Right kidney (tissue), 1 donor: ENCODE data around the gene NTM.

Experiments
- DNase-seq: peaks from one replicate; pipeline ENCODE4 v3.0.0-alpha.2; 2016

Gene NTM

GRCh38 chr11:131744847-131745246, 374.4 kb downstream of the NTM start:
- no peak for DNase-seq

GRCh38 chr11:131745405-131745804, 375.0 kb downstream of the NTM start:
- DNase-seq = no peak

- no peak for DNase-seq
These were observed 375.8 kb downstream of the NTM start for GRCh38 chr11:131746201-131746600.

GRCh38 chr11:131748151-131749050, 378.0 kb downstream of the NTM start:
- DNase-seq = peak; percentile 54

GRCh38 chr11:131749101-131749500, 378.7 kb downstream of the NTM start:
- no peak for DNase-seq

DNA sequence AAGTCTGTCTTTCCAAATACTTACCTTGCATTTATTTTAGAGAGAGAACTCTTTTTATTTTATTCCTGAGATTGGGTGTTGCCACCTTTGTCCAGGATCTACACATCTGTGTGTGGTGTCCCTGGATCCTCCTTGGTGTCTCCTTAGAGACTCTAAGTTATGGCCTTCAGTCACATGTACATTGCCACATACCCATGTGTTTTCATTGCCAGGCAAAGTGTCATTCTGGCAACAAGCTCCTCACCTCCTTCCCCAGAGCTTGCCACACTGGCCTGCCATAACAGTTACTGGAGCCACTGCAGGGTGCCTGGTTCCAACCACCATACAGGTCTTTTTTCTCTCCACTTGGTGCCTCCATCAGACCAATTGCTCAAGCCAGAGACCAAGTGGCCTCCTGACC, 379.7 kb downstream of the NTM start:
- no peak for DNase-seq

- no peak for DNase-seq
These were observed 380.3 kb downstream of the NTM start for GRCh38 chr11:131750692-131751091.

DNA sequence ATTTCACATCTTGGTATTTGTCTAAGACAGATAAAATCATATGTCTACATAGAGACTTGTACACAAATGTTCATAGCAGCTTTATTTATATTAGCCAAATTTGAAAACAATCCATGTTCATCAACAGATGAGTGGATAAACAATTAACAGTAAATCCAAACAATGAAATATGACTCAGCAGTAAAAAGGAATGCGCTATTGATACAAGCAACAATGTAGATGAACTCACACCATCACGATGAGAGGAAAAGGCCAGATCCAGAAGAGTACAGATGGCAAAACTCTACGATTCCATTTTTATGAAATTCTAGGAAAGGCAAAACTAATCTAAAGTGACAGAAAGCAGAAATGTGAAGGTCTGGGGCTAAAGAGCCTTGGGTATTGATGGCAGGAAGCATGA, 384.3 kb downstream of the NTM start:
- DNase-seq = no peak

DNA sequence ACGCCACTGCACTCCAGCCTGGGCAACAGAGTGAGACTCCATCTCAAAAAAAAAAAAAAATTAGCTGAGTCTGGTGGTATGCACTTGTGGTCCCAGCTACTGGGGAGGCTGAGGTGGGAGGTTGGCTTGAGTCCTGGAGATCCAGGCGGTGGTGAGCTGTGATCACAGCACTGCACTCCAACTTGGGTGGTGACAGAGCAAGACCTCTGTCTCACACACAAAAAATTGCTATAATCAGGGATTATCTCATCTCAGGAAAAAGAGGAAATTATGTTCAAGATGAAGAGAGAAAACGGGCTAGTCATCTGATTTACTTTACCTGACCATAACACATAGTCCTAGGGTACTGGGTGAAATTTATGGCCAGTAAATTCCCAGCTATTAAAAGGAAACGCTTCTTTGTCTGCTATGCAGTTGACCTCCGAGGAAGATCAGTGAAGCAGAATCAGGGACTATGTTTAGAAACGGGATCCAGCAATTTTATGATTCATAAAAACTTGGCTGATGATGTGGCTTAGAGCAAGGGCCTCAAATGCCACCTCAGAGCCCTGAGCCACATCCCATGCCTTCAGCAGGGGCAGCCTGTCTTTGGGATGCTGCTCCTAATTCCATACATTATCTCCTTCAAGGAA, 386.2 kb downstream of the NTM start:
- DNase-seq = no peak

GRCh38 chr11:131758726-131759125, 388.3 kb downstream of the NTM start:
- DNase-seq = no peak

GRCh38 chr11:131759140-131759539, 388.7 kb downstream of the NTM start:
- DNase-seq = no peak

GRCh38 chr11:131760091-131761061, 390.0 kb downstream of the NTM start:
- no peak for DNase-seq

- DNase-seq = no peak
These were observed 392.1 kb downstream of the NTM start for GRCh38 chr11:131762346-131763110.

DNA sequence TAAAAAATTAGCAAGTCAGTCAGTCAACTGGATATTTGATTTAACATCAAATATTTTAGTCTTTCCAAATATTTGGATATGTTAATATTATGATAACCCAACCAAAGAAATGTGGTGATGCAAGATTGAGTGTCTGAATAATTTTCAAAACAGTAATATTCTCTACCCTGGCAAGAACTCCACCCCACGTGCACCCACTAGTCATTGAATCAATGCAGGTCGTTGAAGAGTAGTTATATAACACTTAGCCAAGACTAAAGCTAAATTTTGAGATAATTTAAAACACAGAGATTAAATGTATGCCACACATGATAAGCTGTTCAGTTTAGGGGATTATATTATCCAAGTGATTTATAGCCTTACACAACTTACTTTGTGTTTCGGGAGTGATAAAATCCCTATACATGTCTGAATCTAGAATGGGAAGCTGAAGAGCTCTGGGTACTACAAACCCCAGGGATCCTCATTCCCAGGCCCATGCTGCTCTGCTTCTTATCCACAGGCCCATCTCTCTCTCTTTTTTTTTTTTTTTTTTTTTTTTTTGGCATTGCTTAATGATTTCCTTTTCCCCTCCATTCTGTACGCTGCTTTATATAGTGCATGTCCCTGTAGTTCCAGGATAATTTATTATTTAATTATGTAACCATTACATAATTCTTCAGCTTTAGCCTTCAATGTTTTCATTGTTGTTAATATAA, 392.9 kb downstream of the NTM start:
- no peak for DNase-seq

DNA sequence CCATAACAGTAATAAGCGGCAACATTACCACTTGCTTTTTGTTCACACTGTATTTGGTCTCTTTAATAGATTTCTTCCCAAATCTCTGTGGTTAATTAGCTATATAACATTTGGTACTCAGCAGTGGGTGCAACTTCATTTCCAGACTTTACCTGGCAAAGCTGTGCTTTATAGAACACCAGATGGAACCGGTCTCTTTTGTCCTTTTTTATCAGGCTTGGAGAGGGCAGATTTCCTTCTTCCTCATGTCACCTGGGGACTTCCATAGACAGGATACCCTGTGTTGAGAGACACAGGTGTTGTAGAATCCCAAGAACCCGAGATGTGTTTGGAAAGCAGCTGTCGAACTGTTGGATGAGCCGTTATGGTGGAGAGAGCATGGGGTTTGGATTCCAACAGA, 393.7 kb downstream of the NTM start:
- DNase-seq = no peak

- no peak for DNase-seq
These were observed 394.2 kb downstream of the NTM start for GRCh38 chr11:131764649-131765048.

DNA sequence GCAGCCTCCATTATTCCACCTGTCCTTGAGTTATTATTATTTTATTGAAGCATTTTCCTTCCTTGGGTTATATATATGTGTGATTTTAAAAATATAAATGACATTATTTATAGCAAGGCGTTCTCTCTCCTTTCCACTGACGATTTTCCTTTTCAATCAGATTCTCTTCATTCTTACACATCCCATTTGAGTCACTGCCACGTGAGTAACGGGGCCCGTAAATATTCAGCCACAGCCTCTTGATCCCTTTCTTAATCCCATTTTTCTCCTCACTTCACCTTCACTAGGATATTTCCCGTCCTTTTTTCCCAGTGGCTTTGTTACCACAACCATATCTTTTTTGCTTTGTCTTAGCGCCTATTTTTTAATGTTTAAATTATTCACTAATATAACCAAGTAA, 396.2 kb downstream of the NTM start:
- no peak for DNase-seq

DNA sequence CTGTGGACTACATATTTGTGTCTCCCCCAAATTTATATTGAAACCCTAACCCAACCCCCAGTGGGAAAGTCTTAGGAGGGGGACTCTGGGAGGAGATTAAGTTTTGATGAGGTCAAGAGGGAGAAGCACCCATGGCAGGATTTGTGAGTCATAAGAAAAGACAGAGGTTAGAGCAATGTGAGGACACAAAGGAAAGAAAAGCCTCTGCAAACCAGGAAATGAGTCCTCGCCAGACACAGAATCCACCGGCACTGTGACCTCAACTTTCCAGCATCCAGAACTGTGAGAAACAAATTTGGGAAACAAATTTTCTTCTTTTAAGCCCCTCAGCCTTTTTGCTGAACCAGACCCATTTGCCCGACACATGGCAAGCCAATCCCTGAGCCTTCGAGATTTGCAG, 397.0 kb downstream of the NTM start:
- DNase-seq = no peak

DNA sequence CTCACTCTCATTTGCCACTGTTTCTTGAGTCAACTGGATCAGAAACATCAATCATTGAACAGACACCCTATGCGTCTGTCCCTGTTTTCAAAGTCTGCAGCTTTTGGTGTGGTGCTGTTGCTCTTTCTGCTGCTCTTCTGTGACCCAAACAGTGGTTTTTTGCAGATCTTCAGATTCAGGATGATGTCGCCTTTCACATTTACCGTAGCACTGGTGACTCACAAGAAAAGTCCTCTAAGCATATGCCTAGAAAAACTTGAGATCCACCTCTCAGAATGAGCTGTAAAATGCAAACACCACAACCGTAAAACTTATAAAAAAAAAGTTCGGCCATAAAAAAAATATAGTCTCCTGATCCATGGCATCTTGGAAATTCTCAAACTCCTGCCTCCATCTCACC, 400.4 kb downstream of the NTM start:
- DNase-seq = no peak

DNA sequence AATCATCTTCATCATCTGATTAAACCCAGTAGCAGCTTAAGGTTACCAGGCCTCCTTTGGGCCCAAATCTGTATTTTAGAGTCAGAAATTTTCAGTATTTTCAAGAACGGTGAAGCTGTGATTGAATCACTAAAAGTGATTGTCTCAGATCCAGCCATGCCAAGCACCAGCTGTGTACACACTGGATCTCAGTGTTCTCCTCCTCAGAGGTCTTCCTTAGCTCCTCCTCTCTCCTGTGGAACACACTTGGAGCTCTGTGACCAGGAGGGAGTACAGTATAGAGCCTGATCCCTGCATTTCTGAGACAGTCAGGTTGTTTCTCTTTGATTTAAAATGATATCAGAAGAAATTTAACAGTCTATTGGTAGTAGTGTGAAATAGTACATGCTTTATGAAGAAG, 401.1 kb downstream of the NTM start:
- DNase-seq = no peak

- DNase-seq = no peak
These were observed 403.2 kb downstream of the NTM start for GRCh38 chr11:131773626-131774025.
